Stomach (tissue), 9 donors: ENCODE data around the gene CMTM1. TPM values are rescaled to one million over a fixed set of nuclear protein-coding genes. Genes with fewer than 3 reads are reported as not detected.
"Not testable (repeated sequence)": the region's sequence is repeated elsewhere in the genome, so short reads cannot be mapped to it uniquely, and the experiment has no call there.

Experiments
- DNase-seq, 2 donors: peaks; one replicate each; pipeline versions ENCODE4 v3.0.0 to v3.0.0-alpha.2; 2013 to 2019
- H3K27ac ChIP-seq, 5 donors: fragments of 200-600 bp in 4 of 5; sonication (generic) in 4 of 5; one replicate each; pipeline ENCODE4 v1.5.1; 2013 to 2019; ENCODE audit warnings: mild to moderate bottlenecking in 1 of 5, moderate library complexity in 1 of 5
- H3K27me3 ChIP-seq, 3 donors: fragments of 200-600 bp; sonication (generic); one replicate each; pipeline ENCODE4 v1.5.1; 2017 to 2019; ENCODE audit warnings: mixed run types in 1 of 3
- H3K36me3 ChIP-seq, 4 donors: fragments of 200-600 bp; sonication (generic); 1 replicate in 3 of 4; 2 replicates in 1 of 4; pipeline ENCODE4 v1.5.1; 2016 to 2019
- H3K4me1 ChIP-seq, 4 donors: fragments of 200-600 bp; sonication (generic); one replicate each; pipeline ENCODE4 v1.5.1; 2016 to 2019
- H3K4me3 ChIP-seq, 4 donors: fragments of 200-600 bp; sonication (generic) in 3 of 4; one replicate each; pipeline ENCODE4 v1.5.1; 2016 to 2019; ENCODE audit warnings: mild to moderate bottlenecking in 1 of 4
- H3K9me3 ChIP-seq, 4 donors: fragments of 200-600 bp; sonication (generic); one replicate each; pipeline ENCODE4 v1.5.1; 2016 to 2019
- CTCF ChIP-seq, 7 experiments: fragments of 450-650 bp in 4 of 7; fragments of 200-600 bp in 3 of 7; sonication (generic) in 3 of 7; IDR thresholded peaks; one replicate each; pipeline ENCODE4 v1.5.1; 2016 to 2019; ENCODE audit warnings: antibody characterized with exemption in 7 of 7, control low read depth in 2 of 7, mild to moderate bottlenecking in 1 of 7
- EP300 ChIP-seq: sonication (generic); formaldehyde crosslinking; IDR thresholded peaks from one replicate; pipeline ENCODE4 v1.6.1; 2017; ENCODE audit warnings: antibody characterized with exemption
- POLR2A ChIP-seq, 4 donors: fragments of 450-650 bp; IDR thresholded peaks; one replicate each; pipeline ENCODE4 v1.6.1; 2016; ENCODE audit warnings: antibody characterized with exemption in 4 of 4, control low read depth in 2 of 4, mild to moderate bottlenecking in 1 of 4, moderate library complexity in 1 of 4
- POLR2AphosphoS5 ChIP-seq, 3 donors: sonication (generic); formaldehyde crosslinking; IDR thresholded peaks; one replicate each; pipeline ENCODE4 v1.6.1; 2016; ENCODE audit warnings: antibody characterized with exemption in 3 of 3
- WGBS, 5 donors: extraction: QIAGEN DNeasy Blood & Tissue Kit in 3 of 5; methylation state at CpG; one replicate each; pipeline versions ENCODE4 v1.1.5 to v1.1.7; 2013 to 2018; 5-methylcytosine and 5-hydroxymethylcytosine counted together
- intact Hi-C: fragments of 100-400 bp; cut with DNase I; formaldehyde crosslinking; loops from one replicate; pipeline ENCODE4 v1.15.1; 2023; ENCODE audit warnings: low total_unique reads
- polyA plus RNA-seq, 3 donors: library from polyadenylated mRNA; stranded (reverse); fragments of 200-250 nt; gene quantifications; one replicate each; pipeline ENCODE4 v1.2.3, GENCODE V29; 2013
- total RNA-seq, 5 donors: library from RNA; depleted of rRNA; stranded (reverse); fragments of >200 nt; gene quantifications; one replicate each; pipeline versions ENCODE4 v1.1.0 to v1.2.3, GENCODE V29; 2014 to 2016
- donor health status: healthy with polysubstance abuse.
- donor health status: Bipolar disorder and iron deficiency.
- donor health status: healthy.

CMTM1 gene
- total and polyA plus RNA-seq, 8 donors: 0.28 TPM; not detected in 7

GRCh38 chr16:66563574-66564334, 2.5 kb upstream of the CMTM1 start:
- TF ChIP-seq POLR2AphosphoS5 (IDR thresholded peaks at IDR 0.05): no peak
- no peak for TF ChIP-seq EP300
- TF ChIP-seq POLR2A (IDR thresholded peaks at IDR 0.05): no peak
- TF ChIP-seq CTCF (IDR thresholded peaks at IDR 0.05): no peak
- WGBS, 5 donors: 88 to 94% (median 93%) methylated on average over 2 of the region's 2 CpGs
- peaks cover 0 to 16% (median 0%) of the 10 kb centered on the region in 4 donors for H3K4me1 ChIP-seq
- no peak overlapping the region for H3K27ac ChIP-seq
- H3K4me3 ChIP-seq: no peak overlapping the region
- intact Hi-C loops: no loop called here
- H3K27me3 ChIP-seq: no peaks in the 10 kb centered on the region
- H3K36me3 ChIP-seq: peaks cover 15 to 75% (median 56%) of the 10 kb centered on the region in 4 donors
- H3K9me3 ChIP-seq: no peaks in the 10 kb centered on the region
- no peak for DNase-seq

DNA sequence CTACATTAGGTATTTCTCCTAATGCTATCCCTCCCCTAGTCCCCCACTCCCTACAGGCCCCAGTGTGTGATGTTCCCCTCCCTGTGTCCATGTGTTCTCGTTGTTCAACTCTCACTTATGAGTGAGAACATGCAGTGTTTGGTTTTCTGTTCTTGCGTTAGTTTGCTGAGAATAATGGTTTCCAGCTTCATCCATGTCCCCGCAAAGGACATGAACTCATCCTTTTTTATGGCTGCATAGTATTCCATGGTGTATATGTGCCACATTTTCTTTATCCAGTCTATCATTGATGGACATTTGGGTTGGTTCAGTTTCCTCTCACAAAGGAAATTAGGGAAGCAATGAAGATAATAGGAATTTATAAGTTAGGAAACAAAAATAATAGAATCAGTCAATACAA, 1.0 kb downstream of the CMTM1 start:
- H3K27me3 ChIP-seq, DNase-seq, H3K9me3 ChIP-seq, intact Hi-C loops, H3K4me3 ChIP-seq, H3K27ac ChIP-seq: not testable (repeated sequence)
- Histone ChIP-seq H3K36me3 (peaks cover 15 to 49% (median 38%) of the 10 kb centered on the region in 4 donors), H3K4me1 (peaks cover 0 to 21% (median 0%) of the 10 kb centered on the region in 4 donors)
- 91 to 100% (median 94%) methylated on average over 3 of the region's 3 CpGs for WGBS, 5 donors

- no peaks in the 10 kb centered on the region for H3K9me3 ChIP-seq
- no peak for DNase-seq
- peaks cover 0 to 16% (median 0%) of the 10 kb centered on the region in 4 donors for H3K4me1 ChIP-seq
- 84 to 96% (median 94%) methylated on average over 2 of the region's 2 CpGs for WGBS, 5 donors
- intact Hi-C loops: no loop called here
- peaks cover 15 to 41% (median 33%) of the 10 kb centered on the region in 4 donors for H3K36me3 ChIP-seq
- H3K27me3 ChIP-seq: no peaks in the 10 kb centered on the region
- TF ChIP-seq CTCF (IDR thresholded peaks at IDR 0.05): no peak
- TF ChIP-seq POLR2A (IDR thresholded peaks at IDR 0.05): no peak
- TF ChIP-seq POLR2AphosphoS5 (IDR thresholded peaks at IDR 0.05): no peak
- no peak for TF ChIP-seq EP300
- H3K27ac ChIP-seq: no peak overlapping the region
- no peak overlapping the region for H3K4me3 ChIP-seq
Measured at GRCh38 chr16:66568355-66568754, 2.1 kb downstream of the CMTM1 start.

DNA sequence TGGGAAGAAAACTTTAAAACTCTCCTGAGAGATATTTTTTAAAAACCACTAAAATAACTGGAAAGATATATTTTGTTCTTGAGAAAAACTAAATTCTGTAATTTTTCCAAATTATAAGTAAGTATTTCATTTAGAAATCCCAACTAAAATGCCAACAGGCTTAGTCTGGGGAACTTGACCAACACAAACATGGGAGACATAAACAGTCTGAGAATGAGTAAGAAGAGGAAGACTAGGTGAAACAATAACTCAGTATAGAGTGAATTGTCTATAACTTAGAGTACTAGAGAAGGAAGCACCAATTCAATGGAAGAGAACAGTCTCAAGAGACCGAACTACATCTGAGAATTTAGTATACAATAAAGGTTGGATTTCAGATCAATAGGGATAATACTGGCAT, 2.9 kb downstream of the CMTM1 start:
- Histone ChIP-seq H3K27me3 (no peaks in the 10 kb centered on the region), H3K36me3 (peaks cover 15 to 33% (median 29%) of the 10 kb centered on the region in 4 donors), H3K27ac (no peak overlapping the region), H3K4me1 (peaks cover 0 to 16% (median 0%) of the 10 kb centered on the region in 4 donors), H3K9me3 (no peaks in the 10 kb centered on the region), H3K4me3 (no peak overlapping the region)
- no peak for DNase-seq
- 90 to 98% (median 97%) methylated on average over 1 of the region's 1 CpG for WGBS, 5 donors
- TF ChIP-seq CTCF (IDR thresholded peaks at IDR 0.05) (no peak), POLR2A (IDR thresholded peaks at IDR 0.05) (no peak), EP300 (no peak), POLR2AphosphoS5 (IDR thresholded peaks at IDR 0.05) (no peak)
- intact Hi-C loops: no loop called here

DNA sequence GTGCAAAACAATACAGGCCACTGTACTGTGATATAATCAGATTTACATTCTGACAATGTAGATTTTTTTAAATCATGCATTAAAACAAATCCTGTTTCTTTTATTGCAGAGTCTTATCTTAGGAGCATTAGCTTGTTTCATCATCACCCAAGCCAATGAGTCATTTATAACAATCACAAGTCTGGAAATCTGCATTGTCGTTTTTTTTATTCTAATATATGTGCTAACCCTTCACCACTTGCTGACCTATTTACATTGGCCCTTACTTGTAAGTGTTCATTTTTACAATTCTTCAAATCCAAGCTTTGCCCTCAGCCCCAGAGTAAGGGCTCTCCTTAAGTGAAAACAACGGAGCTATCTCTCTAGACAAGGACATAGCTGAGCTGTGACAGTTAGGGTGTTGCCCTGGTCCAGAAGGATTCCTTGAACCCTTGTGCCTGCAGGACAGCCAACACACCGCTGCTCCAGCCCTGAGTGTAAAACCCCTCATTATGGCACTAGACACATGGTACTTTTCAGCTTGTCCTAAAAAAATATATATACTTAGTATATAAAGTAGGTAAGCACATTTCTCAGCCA, 3.7 kb downstream of the CMTM1 start:
- H3K4me1 ChIP-seq: peaks cover 0 to 16% (median 0%) of the 10 kb centered on the region in 4 donors
- intact Hi-C loops: no loop called here
- DNase-seq: peak in 1 of 2 donors; percentile 21
- no peak overlapping the region for H3K4me3 ChIP-seq
- peaks cover 15 to 26% (median 24%) of the 10 kb centered on the region in 4 donors for H3K36me3 ChIP-seq
- H3K27me3 ChIP-seq: no peaks in the 10 kb centered on the region
- no peak overlapping the region for H3K27ac ChIP-seq
- 48 to 59% (median 52%) methylated on average over 3 of the region's 3 CpGs for WGBS, 5 donors
- TF ChIP-seq POLR2AphosphoS5 (IDR thresholded peaks at IDR 0.05) (no peak), POLR2A (IDR thresholded peaks at IDR 0.05) (no peak), CTCF (IDR thresholded peaks at IDR 0.05) (no peak), EP300 (no peak)
- H3K9me3 ChIP-seq: no peaks in the 10 kb centered on the region
